ENCODE results near the gene MAN2A1. TPM values are rescaled to one million over a fixed set of nuclear protein-coding genes. Genes with fewer than 3 reads are reported as not detected.

The MAN2A1 gene
- polyA plus RNA-seq (ENCODE audit: insufficient read length in 10 of 10) = 10 to 100 TPM; 36.2 to 52.2 (median 44.4) TPM
- long read RNA-seq, donor 1, full-length matches to known transcripts = 3 of 3 reads
- long read RNA-seq, donor 1, partial matches to known transcripts = 0 of 3 reads
- long read RNA-seq, donor 1, other reads (novel, unspliced or antisense) = 0 of 3 reads
- long read RNA-seq, donor 2, full-length matches to known transcripts = 7 of 7 reads
- long read RNA-seq, donor 2, partial matches to known transcripts = 0 of 7 reads
- long read RNA-seq, donor 2, other reads (novel, unspliced or antisense) = 0 of 7 reads
- long read RNA-seq, donor 3 = 0 reads
- long read RNA-seq, donor 4, full-length matches to known transcripts = 4 of 4 reads
- long read RNA-seq, donor 4, partial matches to known transcripts = 0 of 4 reads
- long read RNA-seq, donor 4, other reads (novel, unspliced or antisense) = 0 of 4 reads
- long read RNA-seq, donor 5, partial matches to known transcripts = 16 of 16 reads
- long read RNA-seq, donor 5, other reads (novel, unspliced or antisense) = 0 of 16 reads
- long read RNA-seq, donor 6, full-length matches to known transcripts = 1 of 1 reads
- long read RNA-seq, donor 6, partial matches to known transcripts = 0 of 1 reads
- long read RNA-seq, donor 6, other reads (novel, unspliced or antisense) = 0 of 1 reads
- long read RNA-seq, donor 7, full-length matches to known transcripts = 5 of 5 reads
- long read RNA-seq, donor 7, partial matches to known transcripts = 0 of 5 reads
- long read RNA-seq, donor 7, other reads (novel, unspliced or antisense) = 0 of 5 reads
- long read RNA-seq, donor 8, full-length matches to known transcripts = 2 of 2 reads
- long read RNA-seq, donor 8, partial matches to known transcripts = 0 of 2 reads
- long read RNA-seq, donor 8, other reads (novel, unspliced or antisense) = 0 of 2 reads
- long read RNA-seq, donor 9 = 0 reads

- DNase-seq = peak; percentile 77 to 96 (median 86)
Observed at GRCh38 chr5:109689740-109690241, at the start of gene MAN2A1. MAN2A1 (plus strand) TSS chr5:109689927; CDS start chr5:109690418, 491 bp downstream.

DNA sequence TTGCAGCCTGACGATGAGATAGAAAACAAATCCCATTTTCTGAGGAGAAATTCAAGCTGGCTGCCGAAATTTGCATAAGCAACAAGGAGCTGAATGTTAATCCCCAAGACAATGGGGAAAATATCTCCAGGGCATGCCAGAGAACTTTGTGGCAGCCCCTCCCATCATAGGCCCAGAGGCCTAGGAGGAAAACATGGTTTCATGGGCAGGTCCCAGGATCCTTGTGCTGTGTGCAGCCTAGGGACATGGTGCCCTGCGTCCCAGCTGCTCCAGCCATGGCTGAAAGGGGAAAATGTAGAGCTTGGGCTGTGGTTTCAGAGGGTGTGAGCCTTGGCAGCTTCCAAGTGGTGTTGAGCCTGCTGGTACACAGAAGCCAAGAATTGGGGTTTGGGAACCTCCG is 48.8 kb upstream of the MAN2A1 start:
- DNase-seq = no peak

GRCh38 chr5:109643791-109644350 is 45.9 kb upstream of the MAN2A1 start:
- no peak for DNase-seq

DNA sequence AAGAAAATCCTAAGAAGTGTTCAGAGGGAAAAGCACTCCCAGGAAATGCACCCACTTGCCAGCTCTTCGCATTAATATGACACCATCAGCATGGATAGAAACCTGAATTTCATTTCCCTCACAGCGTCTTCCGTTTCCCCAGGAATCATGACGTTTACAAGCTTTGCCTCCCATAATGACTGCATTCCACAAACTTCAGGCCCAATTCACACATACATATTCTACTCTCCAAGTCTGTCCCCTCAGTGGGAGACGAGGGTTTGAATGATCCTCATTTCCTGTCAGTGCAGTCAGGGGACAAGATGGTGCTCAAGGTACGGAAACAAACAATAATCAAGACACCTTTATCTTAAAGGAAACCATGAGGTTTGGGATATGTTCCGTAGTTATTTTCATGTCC is 44.9 kb upstream of the MAN2A1 start:
- DNase-seq = no peak

GRCh38 chr5:109645707-109646192 is 44.0 kb upstream of the MAN2A1 start:
- peak; percentile 66 to 75 (median 74) for DNase-seq

- peak; percentile 17 to 41 (median 33) for DNase-seq
Observed at GRCh38 chr5:109649318-109649717, 40.4 kb upstream of the MAN2A1 start.

- DNase-seq = no peak
Observed at GRCh38 chr5:109650493-109650892, 39.2 kb upstream of the MAN2A1 start.

GRCh38 chr5:109652096-109652495 is 37.6 kb upstream of the MAN2A1 start:
- DNase-seq = no peak

DNA sequence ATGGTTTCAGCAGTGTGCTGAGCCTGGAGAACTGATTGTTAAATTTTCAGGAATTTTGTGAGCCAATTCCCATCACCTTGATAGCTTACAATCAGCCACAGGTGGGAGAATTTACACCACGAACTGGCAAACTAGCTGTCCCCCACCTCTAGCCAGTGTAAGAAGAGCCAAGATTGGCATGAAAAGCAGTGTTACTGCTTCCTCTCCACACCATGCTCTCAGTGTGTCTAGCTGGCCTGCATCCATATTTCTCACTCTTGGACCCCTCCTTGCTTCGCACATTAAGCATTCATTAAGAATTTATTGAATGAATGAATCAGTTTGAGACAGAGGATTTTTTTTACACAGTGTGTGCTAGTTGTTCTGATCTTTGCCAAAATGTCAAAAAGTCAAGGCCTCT is 36.7 kb upstream of the MAN2A1 start:
- no peak for DNase-seq

GRCh38 chr5:109653561-109654239 is 36.0 kb upstream of the MAN2A1 start:
- no peak for DNase-seq

GRCh38 chr5:109654455-109654854 is 35.3 kb upstream of the MAN2A1 start:
- DNase-seq = no peak

- DNase-seq = no peak
Observed at GRCh38 chr5:109655841-109656240, 33.9 kb upstream of the MAN2A1 start.

DNA sequence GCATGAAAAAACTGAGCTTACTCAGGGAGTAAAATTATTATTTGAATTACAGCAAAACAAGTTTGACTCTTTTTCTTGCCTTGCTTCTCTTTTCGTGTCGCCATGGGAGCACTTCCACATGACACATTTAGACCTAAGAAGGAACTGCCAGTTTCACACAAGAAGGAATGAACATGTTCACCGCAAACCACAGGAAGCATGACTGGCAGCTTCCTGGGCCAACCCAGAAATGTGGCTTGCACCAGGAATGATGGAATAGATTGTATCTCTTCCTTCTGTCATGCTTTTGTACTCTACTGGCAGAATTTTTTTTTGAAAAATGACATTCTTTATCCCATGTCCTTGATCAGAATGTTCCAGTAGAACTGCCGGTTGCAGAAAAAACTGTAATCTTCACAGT is 32.9 kb upstream of the MAN2A1 start:
- DNase-seq = peak; percentile 24 to 82 (median 59)

DNA sequence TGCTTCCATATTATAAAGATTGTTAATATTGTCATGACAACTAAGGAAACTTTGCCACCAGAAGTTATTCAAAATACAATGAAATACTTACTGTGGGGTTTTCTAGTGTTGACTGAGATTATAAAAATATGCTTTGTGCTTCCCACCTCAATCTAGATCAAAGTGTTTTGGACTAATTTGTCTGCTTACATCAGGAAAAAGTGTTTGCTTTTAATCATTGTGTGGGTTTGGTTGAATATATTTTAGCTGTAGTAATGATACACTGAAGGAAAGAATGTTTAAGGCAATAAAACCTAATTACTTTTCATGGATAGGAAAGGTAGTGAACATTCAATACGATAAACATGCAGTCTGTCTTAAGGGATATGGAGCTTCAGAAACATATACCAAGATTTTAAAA is 29.8 kb upstream of the MAN2A1 start:
- DNase-seq = no peak

DNA sequence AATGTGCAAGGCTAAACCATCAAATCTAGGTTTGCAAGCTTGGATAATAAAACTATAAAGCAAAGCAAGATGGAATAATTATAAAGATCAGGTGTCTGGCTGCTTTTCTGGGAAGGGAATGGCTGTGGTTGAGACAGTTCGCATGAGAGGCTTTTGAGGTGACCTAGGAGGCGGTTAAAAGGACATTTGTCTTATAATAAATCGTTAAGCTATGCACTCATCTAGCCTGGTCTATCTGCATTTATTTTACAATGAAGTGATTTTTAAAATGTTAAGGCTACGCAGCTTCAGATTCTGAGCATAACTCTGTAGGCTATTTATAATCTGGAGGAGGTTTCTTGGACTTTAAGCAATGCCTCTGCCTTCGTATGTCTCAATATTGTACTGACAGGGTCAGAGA is 29.4 kb upstream of the MAN2A1 start:
- no peak for DNase-seq

DNA sequence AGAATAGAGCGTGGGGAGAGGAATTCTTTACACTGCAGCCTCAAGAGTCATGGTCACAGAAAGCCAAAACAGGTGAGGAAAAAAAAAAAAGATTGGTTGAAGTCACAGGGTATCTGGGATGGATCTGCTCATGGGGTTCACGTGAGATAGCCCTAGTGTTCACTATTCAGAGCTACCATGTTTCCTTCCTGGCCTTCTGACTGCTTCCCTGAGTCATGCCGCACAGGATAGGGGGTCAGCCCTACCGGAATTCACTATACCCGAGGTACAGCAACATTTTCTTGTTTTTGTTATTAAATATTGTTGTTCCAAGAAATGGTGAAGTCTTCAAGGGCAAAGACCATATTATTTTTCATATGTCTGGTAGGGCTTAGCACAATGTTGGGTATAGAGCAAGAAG is 21.5 kb upstream of the MAN2A1 start:
- DNase-seq = no peak

- DNase-seq = no peak
Observed at GRCh38 chr5:109668668-109669422, 20.9 kb upstream of the MAN2A1 start.

DNA sequence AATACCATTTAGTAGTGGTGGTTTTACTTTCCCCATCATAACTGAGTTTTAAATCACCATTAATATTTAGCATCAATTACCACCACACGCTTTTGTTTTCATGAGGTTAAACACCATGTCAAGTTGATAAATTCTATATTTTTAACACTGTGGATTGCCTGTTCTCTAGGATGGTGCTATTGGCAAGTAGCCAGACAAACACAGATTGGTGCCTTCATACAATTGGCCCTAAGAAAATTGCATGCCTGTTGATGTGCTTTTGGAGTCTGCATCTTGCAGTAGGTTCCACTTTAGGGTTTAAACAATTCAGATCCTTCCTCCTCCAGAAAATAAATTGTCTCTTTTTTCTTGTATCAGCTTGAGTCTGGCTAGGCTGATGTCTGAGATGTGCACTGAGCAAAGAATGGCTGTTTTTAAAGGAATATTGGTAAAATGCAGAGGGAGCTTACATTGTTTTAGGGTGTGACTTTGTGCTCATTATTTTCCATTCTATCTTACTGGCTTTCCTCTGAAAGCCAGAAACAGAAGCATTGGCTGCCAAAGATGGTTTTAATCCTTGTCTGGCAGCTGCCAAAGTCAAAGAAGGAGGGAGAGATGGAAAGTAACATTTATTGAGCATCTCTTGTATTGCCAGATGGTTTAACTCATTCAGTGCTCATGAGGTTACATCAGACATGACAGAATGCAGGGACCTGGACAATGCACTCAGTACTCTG is 19.6 kb upstream of the MAN2A1 start:
- no peak for DNase-seq

- DNase-seq = no peak
Observed at GRCh38 chr5:109671136-109671535, 18.6 kb upstream of the MAN2A1 start.

DNA sequence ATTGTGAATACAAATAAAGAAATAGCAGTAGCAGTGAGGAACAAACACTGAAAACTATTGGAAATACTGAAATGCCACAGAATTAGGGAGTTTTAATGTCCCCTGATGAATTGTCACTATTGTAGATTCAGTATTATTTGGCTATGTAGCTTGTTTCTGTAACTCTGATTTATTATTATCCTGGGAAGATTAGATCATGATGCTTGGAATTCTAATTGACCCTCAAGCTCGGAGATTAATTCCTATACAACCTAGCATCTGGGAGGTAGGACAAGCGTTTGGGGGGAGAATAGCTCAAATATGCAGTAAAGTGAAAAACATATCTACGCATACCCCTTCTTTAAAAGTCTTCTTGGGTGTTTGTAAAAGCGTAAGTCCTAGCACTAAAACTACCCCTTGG is 15.1 kb upstream of the MAN2A1 start:
- no peak for DNase-seq
